B cell (primary cell): Measurements from ENCODE around the gene MSN. TPM values are rescaled to one million over a fixed set of nuclear protein-coding genes. Genes with fewer than 3 reads are reported as not detected.

Experiments
- ATAC-seq: fragments of 200-7000 bp; cut with Tn5 transposase; one replicate; pipeline ENCODE4 v1.10.0; 2021; ENCODE audit warnings: low read depth, mild to moderate bottlenecking, moderate number of reproducible peaks, moderate library complexity
- CTCF ChIA-PET: fragments of 350-600 bp; sonication (Branson Sonifier 250); formaldehyde crosslinking; loops from one replicate; lab custom pipeline; 2021; ENCODE audit warnings: antibody characterized with exemption, inconsistent platforms; lab: Charles Lee
- POLR2A ChIA-PET: fragments of 350-600 bp; sonication (Branson Sonifier 250); formaldehyde crosslinking; loops from one replicate; lab custom pipeline; 2021; ENCODE audit warnings: antibody characterized with exemption; lab: Charles Lee
- DNase-seq: peaks from one replicate; pipeline ENCODE4 v3.0.0; 2013
- H2AFZ ChIP-seq: 2 replicates; pipeline ENCODE4 v1.6.1; 2012; ENCODE audit warnings: mild to moderate bottlenecking, low read depth, low read length; ENCODE audit not compliant: insufficient read depth, poor library complexity, severe bottlenecking
- H3K27ac ChIP-seq, 2 donors: 1 replicate in 1 of 2; 2 replicates in 1 of 2; pipeline ENCODE4 v1.5.1; 2012 to 2013; ENCODE audit warnings: low read length in 2 of 2, mild to moderate bottlenecking in 2 of 2, moderate library complexity in 1 of 2
- H3K27me3 ChIP-seq, 4 experiments: fragments of 200-600 bp in 1 of 4; sonication (generic) in 1 of 4; replicated peaks in 1 of 4; 1 replicate in 2 of 4; 2 replicates in 2 of 4; pipeline versions ENCODE4 v1.6.1 to v1.7.0; 2013 to 2016; ENCODE audit warnings: low read length in 3 of 4, mild to moderate bottlenecking in 2 of 4, mixed read lengths in 1 of 4, moderate library complexity in 1 of 4; ENCODE audit not compliant: insufficient read depth in 4 of 4, control insufficient read depth in 3 of 4; ENCODE audit errors: control extremely low read depth in 1 of 4
- H3K36me3 ChIP-seq, 2 experiments: replicated peaks in 1 of 2; 1 replicate in 1 of 2; 2 replicates in 1 of 2; pipeline versions ENCODE4 v1.6.1 to v1.7.1; 2013; ENCODE audit warnings: low read length in 1 of 2; ENCODE audit not compliant: insufficient read depth in 2 of 2, control insufficient read depth in 1 of 2; ENCODE audit errors: control extremely low read depth in 1 of 2, extremely low read depth in 1 of 2
- H3K4me1 ChIP-seq, 2 donors: fragments of 200-600 bp in 1 of 2; sonication (generic) in 1 of 2; 1 replicate in 1 of 2; 2 replicates in 1 of 2; pipeline versions ENCODE4 v1.5.1 to v1.6.1; 2013 to 2017; ENCODE audit warnings: low read length in 2 of 2; ENCODE audit not compliant: control insufficient read depth in 2 of 2, insufficient read depth in 2 of 2
- H3K4me2 ChIP-seq: replicated peaks from 2 replicates; pipeline ENCODE3; 2012; ENCODE audit warnings: mild to moderate bottlenecking, low read depth, low read length; ENCODE audit not compliant: poor library complexity, severe bottlenecking
- H3K4me3 ChIP-seq, 5 experiments: fragments of 200-600 bp in 1 of 5; sonication (generic) in 1 of 5; 1 replicate in 3 of 5; 2 replicates in 2 of 5; pipeline versions ENCODE4 v1.5.1 to v1.7.0; 2011 to 2016; ENCODE audit warnings: low read length in 4 of 5, mild to moderate bottlenecking in 4 of 5, low read depth in 2 of 5, control low read depth in 1 of 5, moderate library complexity in 1 of 5; ENCODE audit not compliant: insufficient read depth in 1 of 5; ENCODE audit errors: control extremely low read depth in 1 of 5, extremely low read depth in 1 of 5
- H3K79me2 ChIP-seq: fragments of 200-600 bp; sonication (generic); one replicate; pipeline ENCODE4 v1.6.0; 2016; ENCODE audit warnings: low read length; ENCODE audit not compliant: control insufficient read depth, insufficient read depth
- H3K9ac ChIP-seq: fragments of 200-600 bp; sonication (generic); 2 replicates; pipeline ENCODE4 v1.6.1; 2017; ENCODE audit warnings: mild to moderate bottlenecking, low read length, moderate library complexity
- H3K9me3 ChIP-seq, 3 donors: one replicate each; pipeline versions ENCODE4 v1.6.1 to v1.7.1; 2013; ENCODE audit warnings: low read length in 2 of 3; ENCODE audit not compliant: control insufficient read depth in 2 of 3, insufficient read depth in 1 of 3; ENCODE audit errors: control extremely low read depth in 1 of 3
- H4K20me1 ChIP-seq: 2 replicates; pipeline ENCODE4 v1.6.0; 2012; ENCODE audit warnings: mild to moderate bottlenecking, low read length; ENCODE audit not compliant: insufficient read depth, control insufficient read depth, poor library complexity, severe bottlenecking
- H3K27ac Mint-ChIP-seq: one replicate; pipeline ENCODE4 v1.8.0; 2021; ENCODE audit warnings: mixed read lengths
- H3K27me3 Mint-ChIP-seq: one replicate; pipeline ENCODE4 v1.8.0; 2021; ENCODE audit warnings: mixed read lengths
- H3K4me1 Mint-ChIP-seq: one replicate; pipeline ENCODE4 v1.8.0; 2021; ENCODE audit warnings: mixed read lengths
- H3K4me3 Mint-ChIP-seq: one replicate; pipeline ENCODE4 v1.8.0; 2021; ENCODE audit warnings: mixed read lengths
- H3K9me3 Mint-ChIP-seq: one replicate; pipeline ENCODE4 v1.8.0; 2022; ENCODE audit warnings: mixed read lengths; ENCODE audit not compliant: insufficient read depth
- EZH2 ChIP-seq: IDR thresholded peaks from 2 replicates; pipeline ENCODE4 v1.6.1; 2012; ENCODE audit warnings: borderline replicate concordance, low read depth, mild to moderate bottlenecking, moderate library complexity, low read length; ENCODE audit not compliant: insufficient read depth, poor library complexity, severe bottlenecking
- WGBS: methylation state at CpG from one replicate; pipeline ENCODE4 v1.1.5; 2013; ENCODE audit warnings: missing lambda C conversion rate; ENCODE audit not compliant: insufficient coverage; 5-methylcytosine and 5-hydroxymethylcytosine counted together
- intact Hi-C: fragments of 100-400 bp; cut with micrococcal nuclease; formaldehyde crosslinking; loops from one replicate; pipeline ENCODE4 v1.10.0; 2022
- polyA plus RNA-seq: library from polyadenylated mRNA; depleted of rRNA; stranded (reverse); fragments of >200 nt; gene quantifications from 2 replicates; pipeline ENCODE4 v1.2.3, GENCODE V29; 2012
- total RNA-seq, 2 donors: library from RNA; stranded (reverse); fragments of 120-200 nt in 1 of 2; gene quantifications; 1 replicate in 1 of 2; 2 replicates in 1 of 2; pipeline versions ENCODE4 v1.2.3 to v1.2.4, GENCODE V29; 2013 to 2022
- TF ChIP-seq, protein P1 (sequence below): fragments of 200-600 bp; IDR thresholded peaks from one replicate; pipeline ENCODE4 v1.8.0; 2022; ENCODE audit warnings: antibody characterized with exemption, mild to moderate bottlenecking

MSN gene
- total and polyA plus RNA-seq, 2 donors (not counting 1 experiment from before 2014, with no cell fraction given), result 181 to 414 TPM

- Histone ChIP-seq H3K4me2 (no peak overlapping the region), H3K27ac (no peak overlapping the region), H2AFZ (no peak overlapping the region), H4K20me1 (no peaks in the 10 kb centered on the region), H3K4me1 (peaks cover 17 to 18% of the 10 kb centered on the region in 2 donors), H3K79me2 (no peaks in the 10 kb centered on the region), H3K9ac (no peak overlapping the region), H3K4me3 (no peak overlapping the region), H3K9me3 (no peaks in the 10 kb centered on the region), H3K27me3 (peaks cover 0 to 4% (median 0%) of the 10 kb centered on the region in 4 experiments), H3K36me3 (no peaks in the 10 kb centered on the region)
- Mint-ChIP-seq H3K9me3 (no peaks in the 10 kb centered on the region), H3K4me3 (no peak overlapping the region), H3K27ac (no peak overlapping the region), H3K27me3 (no peaks in the 10 kb centered on the region), H3K4me1 (peaks cover 18% of the 10 kb centered on the region)
- CTCF ChIA-PET, result no interaction called here
- no peak for ATAC-seq
- DNase-seq, result no peak
- no peak for TF ChIP-seq EZH2
- TF ChIP-seq, protein P1, sequence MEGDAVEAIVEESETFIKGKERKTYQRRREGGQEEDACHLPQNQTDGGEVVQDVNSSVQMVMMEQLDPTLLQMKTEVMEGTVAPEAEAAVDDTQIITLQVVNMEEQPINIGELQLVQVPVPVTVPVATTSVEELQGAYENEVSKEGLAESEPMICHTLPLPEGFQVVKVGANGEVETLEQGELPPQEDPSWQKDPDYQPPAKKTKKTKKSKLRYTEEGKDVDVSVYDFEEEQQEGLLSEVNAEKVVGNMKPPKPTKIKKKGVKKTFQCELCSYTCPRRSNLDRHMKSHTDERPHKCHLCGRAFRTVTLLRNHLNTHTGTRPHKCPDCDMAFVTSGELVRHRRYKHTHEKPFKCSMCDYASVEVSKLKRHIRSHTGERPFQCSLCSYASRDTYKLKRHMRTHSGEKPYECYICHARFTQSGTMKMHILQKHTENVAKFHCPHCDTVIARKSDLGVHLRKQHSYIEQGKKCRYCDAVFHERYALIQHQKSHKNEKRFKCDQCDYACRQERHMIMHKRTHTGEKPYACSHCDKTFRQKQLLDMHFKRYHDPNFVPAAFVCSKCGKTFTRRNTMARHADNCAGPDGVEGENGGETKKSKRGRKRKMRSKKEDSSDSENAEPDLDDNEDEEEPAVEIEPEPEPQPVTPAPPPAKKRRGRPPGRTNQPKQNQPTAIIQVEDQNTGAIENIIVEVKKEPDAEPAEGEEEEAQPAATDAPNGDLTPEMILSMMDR, result no peak
- WGBS, result no CpG with 5 or more reads among the region's 3 CpGs
- intact Hi-C loops, result no loop called here
- POLR2A ChIA-PET, result no interaction called here
Measured at GRCh38 chrX:65755786-65756185, 88.3 kb downstream of the MSN start.

DNA sequence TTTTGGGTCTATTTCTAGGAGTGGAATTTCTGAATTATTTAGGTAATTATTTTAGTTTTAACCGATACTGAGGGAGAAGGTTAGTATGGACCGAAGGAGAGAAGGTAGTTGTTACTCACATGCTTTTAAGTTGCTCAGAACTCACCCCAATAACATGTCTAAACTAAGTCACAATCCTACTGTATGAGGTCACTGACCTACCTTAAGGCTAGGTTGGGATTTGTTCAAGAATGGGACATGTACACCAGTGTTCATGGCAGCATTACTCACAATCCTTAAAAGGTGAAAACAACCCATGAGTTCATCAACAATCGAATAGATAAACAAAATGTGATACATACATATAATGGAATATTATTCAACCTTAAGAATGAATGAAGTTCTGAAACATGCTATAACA is 90.5 kb downstream of the MSN start:
- H3K27me3 ChIP-seq, result peaks cover 0 to 4% (median 0%) of the 10 kb centered on the region in 4 experiments
- CTCF ChIA-PET, result no interaction called here

More for the DNA sequence above, 90.5 kb downstream of the MSN start:
- H2AFZ ChIP-seq, result no peak overlapping the region
- WGBS, result no CpG with 5 or more reads among the region's 3 CpGs
- no peak overlapping the region for H3K4me2 ChIP-seq
- no peak overlapping the region for H3K9ac ChIP-seq
- no peaks in the 10 kb centered on the region for H3K79me2 ChIP-seq
- no peak overlapping the region for H3K27ac Mint-ChIP-seq
- DNase-seq, result no peak
- H4K20me1 ChIP-seq, result no peaks in the 10 kb centered on the region
- no peaks in the 10 kb centered on the region for H3K36me3 ChIP-seq
- H3K4me3 ChIP-seq, result no peak overlapping the region
- peaks cover under 1% of the 10 kb centered on the region for H3K4me1 Mint-ChIP-seq
- no peak overlapping the region for H3K27ac ChIP-seq
- H3K9me3 ChIP-seq, result no peaks in the 10 kb centered on the region
- intact Hi-C loops, result no loop called here
- ATAC-seq, result no peak
- POLR2A ChIA-PET, result no interaction called here
- TF ChIP-seq, protein P1, result no peak
- no peak for TF ChIP-seq EZH2
- H3K4me1 ChIP-seq, result no peaks in the 10 kb centered on the region
- H3K9me3 Mint-ChIP-seq, result no peaks in the 10 kb centered on the region
- H3K4me3 Mint-ChIP-seq, result no peak overlapping the region
- no peaks in the 10 kb centered on the region for H3K27me3 Mint-ChIP-seq
